Neural cell (in vitro differentiated cells): ENCODE measurements around the gene PRR36. TPM values are rescaled to one million over a fixed set of nuclear protein-coding genes. Genes with fewer than 3 reads are reported as not detected.

Experiments used
- H2AFZ ChIP-seq: fragments of 200-600, 300-800 bp; sonication (generic), shearing (Covaris generic); 2 replicates; pipeline ENCODE4 v1.6.0; 2014; ENCODE audit warnings: low read depth, mild to moderate bottlenecking, antibody characterized with exemption, low read length, moderate library complexity
- H3F3A ChIP-seq: fragments of 200-600 bp; shearing (Covaris generic); 2 replicates; pipeline ENCODE4 v1.6.1; 2016; ENCODE audit warnings: mild to moderate bottlenecking, moderate library complexity, mixed read lengths, antibody characterized with exemption, low read length; ENCODE audit not compliant: insufficient read depth, poor library complexity, severe bottlenecking
- H3K27ac ChIP-seq: fragments of 200-600, 300-800 bp; sonication (generic), shearing (Covaris generic); 2 replicates; pipeline ENCODE4 v1.5.1; 2014; ENCODE audit warnings: mild to moderate bottlenecking, low read length, moderate library complexity
- H3K27me3 ChIP-seq: fragments of 300-800, 200-600 bp; sonication (generic), shearing (Covaris generic); 2 replicates; pipeline ENCODE4 v1.6.0; 2014; ENCODE audit warnings: mild to moderate bottlenecking, low read depth, low read length, moderate library complexity; ENCODE audit not compliant: insufficient read depth
- H3K36me3 ChIP-seq: fragments of 300-800, 200-600 bp; sonication (generic), shearing (Covaris generic); 2 replicates; pipeline ENCODE4 v1.5.1; 2014; ENCODE audit warnings: mild to moderate bottlenecking, antibody characterized with exemption, low read length, moderate library complexity; ENCODE audit not compliant: insufficient read depth
- H3K4me2 ChIP-seq: fragments of 300-800, 200-600 bp; sonication (generic), shearing (Covaris generic); 2 replicates; pipeline ENCODE4 v1.6.0; 2014; ENCODE audit warnings: mild to moderate bottlenecking, low read length
- H3K4me3 ChIP-seq: fragments of 300-800, 200-600 bp; sonication (generic), shearing (Covaris generic); 2 replicates; pipeline ENCODE4 v1.5.1; 2014; ENCODE audit warnings: mild to moderate bottlenecking, low read length, moderate library complexity
- H3K79me2 ChIP-seq: fragments of 200-600 bp; shearing (Covaris generic); replicated peaks from 2 replicates; pipeline ENCODE4 v1.6.0; 2014; ENCODE audit warnings: mild to moderate bottlenecking, low read length, moderate library complexity; ENCODE audit not compliant: insufficient read depth
- H3K9ac ChIP-seq: fragments of 300-800, 200-600 bp; sonication (generic), shearing (Covaris generic); 2 replicates; pipeline ENCODE4 v1.6.1; 2016; ENCODE audit warnings: mild to moderate bottlenecking, low read length, mixed read lengths
- H3K9me2 ChIP-seq: fragments of 200-600 bp; shearing (Covaris generic); 2 replicates; pipeline ENCODE4 v1.6.1; 2016; ENCODE audit warnings: mild to moderate bottlenecking, low read length, mixed read lengths; ENCODE audit not compliant: insufficient read depth
- H3K9me3 ChIP-seq: fragments of 200-600, 300-800 bp; sonication (generic), shearing (Covaris generic); 2 replicates; pipeline ENCODE4 v1.6.1; 2016; ENCODE audit warnings: mild to moderate bottlenecking, mixed run types, low read length, moderate library complexity, mixed read lengths
- H4K20me1 ChIP-seq: fragments of 200-600 bp; shearing (Covaris generic); 2 replicates; pipeline ENCODE4 v1.6.1; 2016; ENCODE audit warnings: mild to moderate bottlenecking, mixed run types; ENCODE audit not compliant: insufficient read depth
- CTCF ChIP-seq: fragments of 450-650 bp; IDR thresholded peaks from 2 replicates; pipeline ENCODE4 v1.5.1; 2014; ENCODE audit warnings: antibody characterized with exemption, mild to moderate bottlenecking, moderate library complexity; ENCODE audit not compliant: poor library complexity, severe bottlenecking
- EP300 ChIP-seq: fragments of 450-650 bp; conservative IDR thresholded peaks from 2 replicates; pipeline ENCODE4 v1.6.1; 2014; ENCODE audit warnings: antibody characterized with exemption, mild to moderate bottlenecking, moderate library complexity; ENCODE audit not compliant: poor library complexity, severe bottlenecking
- EZH2 ChIP-seq: fragments of 200-600, 300-800 bp; shearing (Covaris generic), sonication (generic); IDR thresholded peaks from 2 replicates; pipeline ENCODE4 v1.6.1; 2014; ENCODE audit warnings: antibody characterized with exemption, low read length, borderline replicate concordance, mild to moderate bottlenecking; ENCODE audit not compliant: insufficient read depth, poor library complexity, severe bottlenecking
- MXI1 ChIP-seq: fragments of 450-650 bp; conservative IDR thresholded peaks from 2 replicates; pipeline ENCODE4 v1.6.1; 2014; ENCODE audit warnings: antibody characterized with exemption, mild to moderate bottlenecking; ENCODE audit not compliant: poor library complexity, severe bottlenecking
- POLR2AphosphoS5 ChIP-seq: IDR thresholded peaks from 2 replicates; pipeline ENCODE4 v1.6.1; 2012
- RAD21 ChIP-seq: fragments of 450-650 bp; conservative IDR thresholded peaks from 2 replicates; pipeline ENCODE4 v1.6.1; 2014; ENCODE audit warnings: antibody characterized with exemption, mild to moderate bottlenecking, moderate library complexity
- REST ChIP-seq: IDR thresholded peaks from 2 replicates; pipeline ENCODE4 v1.6.1; 2012; ENCODE audit warnings: borderline replicate concordance
- SMC3 ChIP-seq: fragments of 450-650 bp; conservative IDR thresholded peaks from 2 replicates; pipeline ENCODE4 v1.6.1; 2014; ENCODE audit warnings: antibody characterized with exemption, mild to moderate bottlenecking, moderate library complexity; ENCODE audit not compliant: poor library complexity
- TAF1 ChIP-seq: IDR thresholded peaks from 2 replicates; pipeline ENCODE4 v1.6.1; 2012; ENCODE audit warnings: low read depth
- polyA plus RNA-seq: library from polyadenylated mRNA; depleted of rRNA; stranded (reverse); fragments of >200 nt; gene quantifications from 2 replicates; pipeline ENCODE4 v1.2.3, GENCODE V29; 2014

The PRR36 gene
- polyA plus RNA-seq, 1 donor from 2014 or later = 2.5 TPM

GRCh38 chr19:7900931-7901330 is 26.7 kb upstream of the PRR36 start:
- Histone ChIP-seq H3K27me3 (no peaks in the 10 kb centered on the region), H4K20me1 (no peaks in the 10 kb centered on the region), H3F3A (no peaks in the 10 kb centered on the region), H2AFZ (no peak overlapping the region), H3K4me3 (no peak overlapping the region), H3K79me2 (peaks cover 19% of the 10 kb centered on the region), H3K4me2 (no peak overlapping the region), H3K9me3 (no peaks in the 10 kb centered on the region), H3K36me3 (no peaks in the 10 kb centered on the region), H3K9me2 (no peaks in the 10 kb centered on the region), H3K27ac (no peak overlapping the region), H3K9ac (no peak overlapping the region)
- no peak for TF ChIP-seq POLR2AphosphoS5
- TF ChIP-seq CTCF = no peak
- TF ChIP-seq SMC3 = no peak

- no peak overlapping the region for H3K4me2 ChIP-seq
- H2AFZ ChIP-seq = no peak overlapping the region
- no peaks in the 10 kb centered on the region for H3K9me3 ChIP-seq
- no peak overlapping the region for H3K4me3 ChIP-seq
- no peaks in the 10 kb centered on the region for H3K9me2 ChIP-seq
- no peaks in the 10 kb centered on the region for H3F3A ChIP-seq
- no peak overlapping the region for H3K27ac ChIP-seq
- H4K20me1 ChIP-seq = no peaks in the 10 kb centered on the region
- H3K27me3 ChIP-seq = no peaks in the 10 kb centered on the region
- H3K79me2 ChIP-seq = peaks cover 14% of the 10 kb centered on the region
- H3K36me3 ChIP-seq = no peaks in the 10 kb centered on the region
- TF ChIP-seq RAD21 = no peak
- no peak for TF ChIP-seq REST
- TF ChIP-seq EP300 = no peak
- TF ChIP-seq EZH2 = no peak
- no peak for TF ChIP-seq TAF1
- TF ChIP-seq POLR2AphosphoS5 = no peak
- no peak for TF ChIP-seq MXI1
- no peak for TF ChIP-seq SMC3
- H3K9ac ChIP-seq = no peak overlapping the region
Observed at GRCh38 chr19:7900401-7900870, 26.2 kb upstream of the PRR36 start.
